SK-N-SH treated with all-trans-retinoic acid at 6 μM for 48 hours (cell line): ENCODE measurements around the gene POLR1B.

Source experiments
- ATAC-seq: fragments of 200-7000 bp; cut with Tn5 transposase; 3 replicates; pipeline ENCODE4 v1.9.1; 2020; ENCODE audit warnings: mild to moderate bottlenecking, moderate library complexity
- ARNTL ChIP-seq: fragments of 450-650 bp; formaldehyde crosslinking; IDR thresholded peaks from 2 replicates; pipeline ENCODE4 v1.5.0; 2020; ENCODE audit warnings: low read depth, mild to moderate bottlenecking, moderate library complexity, borderline replicate concordance
- BACH2 ChIP-seq: fragments of 250-450 bp; sonication (Bioruptor Pico); IDR thresholded peaks from 2 replicates; pipeline ENCODE4 v1.9.0; 2021; ENCODE audit warnings: mild to moderate bottlenecking, borderline replicate concordance
- CREB5 ChIP-seq: fragments of 250-450 bp; sonication (Bioruptor Pico); IDR thresholded peaks from 2 replicates; pipeline ENCODE4 v1.5.1; 2020; ENCODE audit warnings: low read depth, mild to moderate bottlenecking, moderate library complexity
- CSDC2 ChIP-seq: fragments of 250-450 bp; sonication (Bioruptor Pico); IDR thresholded peaks from 2 replicates; pipeline ENCODE4 v1.5.0; 2020; ENCODE audit warnings: mild to moderate bottlenecking, moderate library complexity
- CSRNP3 ChIP-seq: fragments of 250-450 bp; sonication (Bioruptor Pico); IDR thresholded peaks from 2 replicates; pipeline ENCODE4 v1.5.1; 2021; ENCODE audit warnings: mild to moderate bottlenecking, moderate library complexity
- ESRRG ChIP-seq: fragments of 250-450 bp; sonication (Bioruptor Pico); IDR thresholded peaks from 2 replicates; pipeline ENCODE4 v1.6.1; 2021; ENCODE audit warnings: mild to moderate bottlenecking
- GLIS3 ChIP-seq: fragments of 250-450 bp; sonication (Bioruptor Pico); IDR thresholded peaks from 2 replicates; pipeline ENCODE4 v1.5.0; 2020; ENCODE audit warnings: mild to moderate bottlenecking, moderate library complexity
- ISL1 ChIP-seq: fragments of 250-450 bp; sonication (Bioruptor Pico); IDR thresholded peaks from 2 replicates; pipeline ENCODE4 v2.1.2; 2022; ENCODE audit warnings: mild to moderate bottlenecking, moderate library complexity
- OSR1 ChIP-seq: fragments of 250-450 bp; sonication (Bioruptor Pico); IDR thresholded peaks from 2 replicates; pipeline ENCODE4 v1.8.0; 2022; ENCODE audit warnings: moderate library complexity, mild to moderate bottlenecking, inconsistent platforms
- PATZ1 ChIP-seq: fragments of 250-450 bp; sonication (Bioruptor Pico); IDR thresholded peaks from 2 replicates; pipeline ENCODE4 v1.8.0; 2020; ENCODE audit warnings: mild to moderate bottlenecking, moderate library complexity, borderline replicate concordance
- RARB ChIP-seq: fragments of 250-450 bp; sonication (Bioruptor Pico); IDR thresholded peaks from 2 replicates; pipeline ENCODE4 v1.8.0; 2021; ENCODE audit warnings: mild to moderate bottlenecking, moderate library complexity
- SNAI2 ChIP-seq: fragments of 250-450 bp; sonication (Bioruptor Pico); IDR thresholded peaks from 2 replicates; pipeline ENCODE4 v1.5.0; 2020; ENCODE audit warnings: mild to moderate bottlenecking, moderate library complexity
- TOX ChIP-seq: fragments of 250-450 bp; sonication (Bioruptor Pico); IDR thresholded peaks from 2 replicates; pipeline ENCODE4 v1.8.0; 2021; ENCODE audit warnings: mild to moderate bottlenecking, moderate library complexity, borderline replicate concordance
- TSHZ2 ChIP-seq: fragments of 250-450 bp; sonication (Bioruptor Pico); IDR thresholded peaks from 2 replicates; pipeline ENCODE4 v1.5.0; 2020; ENCODE audit warnings: mild to moderate bottlenecking, moderate library complexity
- ZC3H10 ChIP-seq: fragments of 250-450 bp; sonication (Bioruptor Pico); IDR thresholded peaks from 2 replicates; pipeline ENCODE4 v1.5.1; 2021; ENCODE audit warnings: mild to moderate bottlenecking, moderate library complexity
- ZFP3 ChIP-seq: fragments of 250-450 bp; sonication (Bioruptor Pico); IDR thresholded peaks from 2 replicates; pipeline ENCODE4 v1.5.0; 2020; ENCODE audit warnings: mild to moderate bottlenecking, moderate library complexity
- ZFP30 ChIP-seq: fragments of 450-650 bp; formaldehyde crosslinking; IDR thresholded peaks from 2 replicates; pipeline ENCODE4 v1.5.0; 2022; ENCODE audit warnings: mild to moderate bottlenecking, moderate library complexity
- ZNF565 ChIP-seq: fragments of 450-650 bp; formaldehyde crosslinking; conservative IDR thresholded peaks from 2 replicates; pipeline ENCODE4 v1.5.0; 2020; ENCODE audit warnings: low read depth, mild to moderate bottlenecking, moderate library complexity
- ZNF70 ChIP-seq: fragments of 450-650 bp; formaldehyde crosslinking; IDR thresholded peaks from 2 replicates; pipeline ENCODE4 v1.5.0; 2020; ENCODE audit warnings: mild to moderate bottlenecking, moderate library complexity
- ZNF8 ChIP-seq: fragments of 450-650 bp; formaldehyde crosslinking; IDR thresholded peaks from 2 replicates; pipeline ENCODE4 v1.5.0; 2020; ENCODE audit warnings: mild to moderate bottlenecking, moderate library complexity

POLR1B gene

GRCh38 chr2:112585873-112586464 is 43.7 kb downstream of the POLR1B start:
- ATAC-seq = no peak
- no peak for TF ChIP-seq ESRRG (CRISPR knock-in tag)
- no peak for TF ChIP-seq ZNF70 (CRISPR knock-in tag)
- TF ChIP-seq RARB (CRISPR knock-in tag) = no peak
- TF ChIP-seq ZNF565 = no peak
- no peak for TF ChIP-seq ARNTL
- TF ChIP-seq CSRNP3 = no peak
- TF ChIP-seq ZC3H10 = no peak
- TF ChIP-seq CSDC2 (CRISPR knock-in tag) = no peak
- no peak for TF ChIP-seq PATZ1 (CRISPR knock-in tag)
- TF ChIP-seq ZFP30 (CRISPR knock-in tag) = no peak

- TF ChIP-seq ARNTL (no peak), ZC3H10 (no peak), ESRRG (CRISPR knock-in tag) (no peak), ZFP3 (CRISPR knock-in tag) (no peak), CSRNP3 (no peak), TSHZ2 (CRISPR knock-in tag) (no peak), TOX (CRISPR knock-in tag) (no peak)
- ATAC-seq = no peak
Observed at GRCh38 chr2:112588611-112589045, 46.4 kb downstream of the POLR1B start.

GRCh38 chr2:112591413-112591812 is 49.1 kb downstream of the POLR1B start:
- TF ChIP-seq ZNF8 (CRISPR knock-in tag) (no peak), ZNF70 (CRISPR knock-in tag) (no peak), BACH2 (no peak), PATZ1 (CRISPR knock-in tag) (no peak), ZFP30 (CRISPR knock-in tag) (no peak), GLIS3 (CRISPR knock-in tag) (no peak)
- ATAC-seq = no peak

GRCh38 chr2:112593736-112594135 is 51.5 kb downstream of the POLR1B start:
- no peak for ATAC-seq
- no peak for TF ChIP-seq ZNF70 (CRISPR knock-in tag)
- TF ChIP-seq RARB (CRISPR knock-in tag) = no peak
- no peak for TF ChIP-seq TSHZ2 (CRISPR knock-in tag)
- no peak for TF ChIP-seq TOX (CRISPR knock-in tag)
- no peak for TF ChIP-seq PATZ1 (CRISPR knock-in tag)
- no peak for TF ChIP-seq SNAI2 (CRISPR knock-in tag)
- no peak for TF ChIP-seq ZC3H10
- no peak for TF ChIP-seq ARNTL
- no peak for TF ChIP-seq ISL1 (CRISPR knock-in tag)
- no peak for TF ChIP-seq OSR1 (CRISPR knock-in tag)
- no peak for TF ChIP-seq CREB5 (CRISPR knock-in tag)
